Lower leg skin (tissue), 4 donors: ENCODE results near the gene IFT43. TPM values are rescaled to one million over a fixed set of nuclear protein-coding genes. Genes with fewer than 3 reads are reported as not detected.

Source experiments
- DNase-seq, 2 donors: peaks; one replicate each; pipeline ENCODE4 v3.0.0-alpha.2; 2019; ENCODE audit warnings: low spot score in 2 of 2
- H3K4me3 ChIP-seq: fragments of 200-600 bp; sonication (generic); 2 replicates; pipeline ENCODE4 v1.5.1; 2017; ENCODE audit warnings: mild to moderate bottlenecking, low read depth; ENCODE audit not compliant: poor library complexity, severe bottlenecking
- POLR2A ChIP-seq, 2 donors: fragments of 450-650 bp; IDR thresholded peaks; one replicate each; pipeline ENCODE4 v1.6.1; 2016 to 2017; ENCODE audit warnings: antibody characterized with exemption in 2 of 2, mild to moderate bottlenecking in 1 of 2, moderate library complexity in 1 of 2
- WGBS, 2 donors: methylation state at CpG; one replicate each; pipeline ENCODE4 v1.1.5; 2018; 5-methylcytosine and 5-hydroxymethylcytosine counted together
- intact Hi-C: fragments of 100-400 bp; cut with DNase I; formaldehyde crosslinking; loops from one replicate; pipeline ENCODE4 v1.15.0; 2023; ENCODE audit warnings: low total_unique reads
- total RNA-seq, 4 donors: library from RNA; depleted of rRNA; stranded (reverse); fragments of >200 nt; gene quantifications; one replicate each; pipeline ENCODE4 v1.1.0, GENCODE V29; 2016
- TF ChIP-seq, protein P1 (sequence below), 3 donors: fragments of 450-650 bp; IDR thresholded peaks; one replicate each; pipeline ENCODE4 v1.5.1; 2016; ENCODE audit warnings: antibody characterized with exemption in 3 of 3, mild to moderate bottlenecking in 3 of 3, moderate library complexity in 2 of 3

IFT43 gene
- total RNA-seq, 4 donors from 2014 or later, result 18.1 to 30.9 (median 19.7) TPM

DNA sequence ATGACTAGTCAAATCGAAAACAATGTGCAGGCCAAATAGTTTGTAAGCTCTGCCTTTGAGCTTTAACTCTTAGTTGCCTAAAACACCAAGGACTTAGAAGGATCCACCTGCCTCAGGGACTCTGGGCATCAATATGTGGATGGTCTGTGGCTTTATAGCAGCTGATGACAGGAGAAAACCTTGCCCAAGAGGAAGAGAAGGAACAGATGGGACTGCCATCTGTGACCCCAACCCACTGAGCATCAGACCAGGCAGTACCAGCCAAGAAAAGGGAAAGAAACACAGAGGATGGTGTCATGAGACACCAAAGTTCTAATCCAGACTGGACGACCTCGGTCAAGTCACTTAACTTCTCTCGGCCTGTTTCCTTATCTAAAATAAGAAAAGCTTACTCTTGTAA lies 16.4 kb upstream of the IFT43 start:
- H3K4me3 ChIP-seq, result no peak overlapping the region
- 69 to 70% methylated on average over 4 of the region's 4 CpGs for WGBS, 2 donors
- intact Hi-C loops, result no loop called here
- TF ChIP-seq POLR2A (IDR thresholded peaks at IDR 0.05), result no peak
- TF ChIP-seq, protein P1, sequence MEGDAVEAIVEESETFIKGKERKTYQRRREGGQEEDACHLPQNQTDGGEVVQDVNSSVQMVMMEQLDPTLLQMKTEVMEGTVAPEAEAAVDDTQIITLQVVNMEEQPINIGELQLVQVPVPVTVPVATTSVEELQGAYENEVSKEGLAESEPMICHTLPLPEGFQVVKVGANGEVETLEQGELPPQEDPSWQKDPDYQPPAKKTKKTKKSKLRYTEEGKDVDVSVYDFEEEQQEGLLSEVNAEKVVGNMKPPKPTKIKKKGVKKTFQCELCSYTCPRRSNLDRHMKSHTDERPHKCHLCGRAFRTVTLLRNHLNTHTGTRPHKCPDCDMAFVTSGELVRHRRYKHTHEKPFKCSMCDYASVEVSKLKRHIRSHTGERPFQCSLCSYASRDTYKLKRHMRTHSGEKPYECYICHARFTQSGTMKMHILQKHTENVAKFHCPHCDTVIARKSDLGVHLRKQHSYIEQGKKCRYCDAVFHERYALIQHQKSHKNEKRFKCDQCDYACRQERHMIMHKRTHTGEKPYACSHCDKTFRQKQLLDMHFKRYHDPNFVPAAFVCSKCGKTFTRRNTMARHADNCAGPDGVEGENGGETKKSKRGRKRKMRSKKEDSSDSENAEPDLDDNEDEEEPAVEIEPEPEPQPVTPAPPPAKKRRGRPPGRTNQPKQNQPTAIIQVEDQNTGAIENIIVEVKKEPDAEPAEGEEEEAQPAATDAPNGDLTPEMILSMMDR (IDR thresholded peaks at IDR 0.05), result no peak
- DNase-seq, result no peak

DNA sequence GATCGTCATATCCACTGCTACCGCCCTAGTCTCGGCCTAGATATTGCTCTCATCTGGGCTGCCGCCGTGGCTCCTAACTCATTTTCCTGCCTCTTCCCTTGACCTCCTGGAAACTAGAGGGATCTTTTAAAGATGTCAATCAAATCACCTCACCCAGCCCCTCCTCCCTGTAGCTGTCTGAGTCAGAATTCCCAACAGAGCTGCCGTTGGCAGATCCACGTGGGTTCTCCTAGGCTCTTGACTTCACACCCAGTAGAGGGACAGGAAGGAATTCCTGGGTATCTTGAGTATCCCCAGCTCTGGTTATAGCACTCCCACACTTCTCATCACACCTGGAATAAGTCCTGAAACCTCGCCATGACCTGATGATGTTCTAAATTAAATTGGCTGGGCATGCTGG lies 15.7 kb upstream of the IFT43 start:
- TF ChIP-seq, protein P1 (IDR thresholded peaks at IDR 0.05), result no peak
- TF ChIP-seq POLR2A (IDR thresholded peaks at IDR 0.05), result no peak
- no peak overlapping the region for H3K4me3 ChIP-seq
- 72 to 74% methylated on average over 8 of the region's 8 CpGs for WGBS, 2 donors
- DNase-seq, result peak in 1 of 2 donors; percentile 29
- intact Hi-C loops, result no loop called here

DNA sequence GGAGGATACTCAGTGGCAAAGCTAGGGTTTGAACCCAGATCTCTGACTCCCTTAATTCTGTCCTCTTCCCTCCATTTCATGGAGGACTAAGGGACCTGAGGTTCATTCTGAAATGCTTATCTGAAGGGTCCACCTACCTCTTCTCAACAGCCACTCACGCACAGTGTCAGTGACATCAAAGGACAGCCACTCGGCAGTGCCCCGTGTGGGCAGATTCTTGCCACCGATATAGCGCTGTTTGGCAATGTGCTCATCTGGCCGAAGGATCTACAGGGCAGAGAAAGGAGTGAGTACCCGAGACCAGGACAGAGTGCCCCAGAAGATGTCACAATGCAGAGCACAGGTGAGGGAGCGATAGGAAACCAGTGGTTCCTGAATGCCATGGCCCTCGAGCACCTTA lies 14.6 kb upstream of the IFT43 start:
- intact Hi-C loops, result no loop called here
- peak in 1 of 2 donors; percentile 29 for DNase-seq
- TF ChIP-seq, protein P1 (IDR thresholded peaks at IDR 0.05), result no peak
- no peak for TF ChIP-seq POLR2A (IDR thresholded peaks at IDR 0.05)
- no peak overlapping the region for H3K4me3 ChIP-seq
- 91% methylated on average over 9 of the region's 9 CpGs for WGBS, 2 donors

DNA sequence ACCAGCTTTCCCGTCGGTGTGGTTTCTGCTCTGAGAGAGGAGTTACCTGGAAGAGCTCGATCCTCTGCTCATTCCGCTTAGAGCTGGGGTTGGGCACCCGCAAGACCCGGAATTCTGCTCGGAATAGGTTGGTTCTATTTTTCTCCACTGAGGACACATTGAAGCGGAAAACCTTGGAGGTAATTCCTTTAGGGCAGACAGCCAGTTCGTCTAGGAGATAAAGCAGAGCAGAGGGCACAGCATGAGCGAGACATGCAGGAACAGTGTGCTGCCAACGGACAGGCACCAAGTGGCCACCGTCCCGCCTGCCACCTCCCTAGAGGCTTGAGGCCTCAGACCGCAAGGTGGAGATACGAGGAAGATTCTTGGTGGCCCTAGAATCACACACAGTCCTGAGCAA lies 14.1 kb upstream of the IFT43 start:
- H3K4me3 ChIP-seq, result no peak overlapping the region
- intact Hi-C loops, result no loop called here
- peak in 1 of 2 donors; percentile 59 for DNase-seq
- no peak for TF ChIP-seq POLR2A (IDR thresholded peaks at IDR 0.05)
- TF ChIP-seq, protein P1 (IDR thresholded peaks at IDR 0.05), result no peak
- WGBS, 2 donors, result 95 to 97% methylated on average over 15 of the region's 15 CpGs

DNA sequence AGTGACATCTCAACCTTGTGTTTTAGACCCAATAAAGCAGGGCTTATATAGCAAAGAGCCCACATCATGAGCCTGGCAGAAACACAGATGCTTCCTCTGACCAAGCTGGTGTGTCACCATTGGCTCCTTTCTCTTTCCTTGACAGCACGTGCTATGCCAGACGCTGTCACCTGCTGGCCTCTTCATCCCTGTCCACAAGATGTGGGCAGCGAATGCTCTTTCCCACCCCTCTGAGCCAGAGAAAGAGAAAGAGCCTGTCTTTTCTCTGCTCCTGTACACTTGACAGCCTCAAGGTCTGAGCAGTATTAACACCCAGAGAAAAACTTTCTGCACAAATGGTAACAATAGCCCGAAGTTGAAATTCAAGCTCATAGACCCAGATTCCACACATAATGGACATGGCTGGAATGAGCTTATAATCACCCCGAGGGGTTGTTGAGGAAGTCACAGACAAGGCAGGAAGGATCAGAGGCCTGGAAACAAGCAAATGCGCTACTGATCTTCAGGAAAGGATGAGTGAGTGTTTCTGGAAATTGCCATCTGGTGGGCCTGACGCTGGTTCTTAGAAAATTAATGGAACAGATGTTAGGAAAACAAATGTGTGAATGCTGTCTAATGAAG lies 12.7 kb upstream of the IFT43 start:
- no peak overlapping the region for H3K4me3 ChIP-seq
- WGBS, 2 donors, result 54 to 60% methylated on average over 7 of the region's 7 CpGs
- TF ChIP-seq, protein P1 (IDR thresholded peaks at IDR 0.05), result no peak
- no peak for TF ChIP-seq POLR2A (IDR thresholded peaks at IDR 0.05)
- intact Hi-C loops, result no loop called here
- DNase-seq, result peak in 1 of 2 donors; percentile 32
